ENCODE data around the gene SLC25A33.
A peak's percentile ranks its signal among the peaks of the same experiment; 100 is the strongest.

Gene SLC25A33

DNA sequence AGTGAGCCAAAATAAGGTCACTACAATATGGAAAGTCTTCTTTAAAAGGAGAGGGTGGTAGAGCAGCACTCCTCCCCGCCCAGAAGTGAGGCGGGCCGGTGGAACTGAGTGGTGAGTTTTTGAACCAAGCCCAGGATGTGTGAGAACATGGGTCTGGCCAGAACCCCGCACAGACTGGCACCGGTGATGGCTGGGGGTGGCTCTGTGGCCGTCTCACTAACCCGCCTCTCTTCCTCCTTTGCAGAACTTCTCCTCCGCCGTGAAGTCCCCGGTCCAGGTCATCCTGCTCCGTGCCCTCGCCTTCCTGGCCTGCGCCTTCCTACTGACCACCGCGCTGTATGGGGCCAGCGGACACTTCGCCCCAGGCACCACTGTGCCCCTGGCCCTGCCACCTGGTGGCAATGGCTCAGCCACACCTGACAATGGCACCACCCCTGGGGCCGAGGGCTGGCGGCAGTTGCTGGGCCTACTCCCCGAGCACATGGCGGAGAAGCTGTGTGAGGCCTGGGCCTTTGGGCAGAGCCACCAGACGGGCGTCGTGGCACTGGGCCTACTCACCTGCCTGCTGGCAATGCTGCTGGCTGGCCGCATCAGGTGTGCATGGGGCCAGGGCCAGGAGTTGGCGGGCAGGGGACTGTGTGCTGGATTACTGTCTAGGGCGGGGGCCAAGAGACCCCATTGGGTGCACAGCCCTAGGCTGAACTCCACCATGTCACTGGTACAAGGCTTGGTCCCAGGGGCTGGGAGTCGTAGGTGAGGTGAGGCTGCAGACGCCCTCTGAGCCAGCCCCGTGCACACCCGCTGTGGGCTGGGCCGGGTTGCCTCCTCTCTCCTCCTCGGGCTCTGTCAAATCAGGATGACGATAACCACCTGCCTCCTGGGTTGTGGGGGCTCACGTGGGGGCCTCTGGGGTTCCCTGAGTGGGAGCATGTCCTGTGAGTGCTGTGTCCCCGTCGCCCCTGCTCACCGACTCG is 61.9 kb downstream of the SLC25A33 start:
- no peak for DNase-seq (ENCODE audit: low read depth, low spot score)

DNA sequence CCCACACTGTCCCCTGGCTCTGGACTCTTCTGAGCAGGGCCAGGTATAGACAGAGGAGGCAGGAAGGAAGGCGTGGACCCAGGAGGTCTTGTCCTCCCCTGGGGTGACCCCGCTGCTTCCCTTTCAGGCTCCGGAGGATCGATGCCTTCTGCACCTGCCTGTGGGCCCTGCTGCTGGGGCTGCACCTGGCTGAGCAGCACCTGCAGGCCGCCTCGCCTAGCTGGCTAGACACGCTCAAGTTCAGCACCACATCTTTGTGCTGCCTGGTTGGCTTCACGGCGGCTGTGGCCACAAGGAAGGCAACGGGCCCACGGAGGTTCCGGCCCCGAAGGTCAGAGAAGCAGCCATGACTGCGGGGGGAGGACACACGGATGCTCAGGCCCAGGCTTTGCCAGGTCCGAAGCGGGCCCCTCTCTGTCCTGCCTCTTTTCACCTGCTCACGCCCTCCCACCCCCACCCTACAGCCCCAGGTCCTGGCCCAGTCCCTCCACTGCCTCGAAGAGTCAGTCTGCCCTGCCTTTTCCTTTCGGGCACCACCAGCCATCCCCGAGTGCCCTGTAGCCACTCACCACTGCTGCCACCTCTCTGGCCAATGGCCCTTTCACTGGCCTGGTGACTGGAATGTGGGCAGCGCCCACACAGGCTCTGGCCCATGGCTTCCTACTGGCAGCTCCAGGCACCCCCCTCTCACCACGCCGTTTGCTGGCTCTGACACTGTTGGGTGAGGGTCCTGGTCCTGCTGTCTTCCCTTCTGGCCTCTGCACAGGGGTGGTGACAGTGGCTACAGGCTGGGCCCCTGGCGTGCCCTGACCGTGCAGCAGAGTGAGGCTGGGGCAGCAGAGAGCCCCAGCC is 62.9 kb downstream of the SLC25A33 start:
- DNase-seq (ENCODE audit: low read depth, low spot score) = no peak

DNA sequence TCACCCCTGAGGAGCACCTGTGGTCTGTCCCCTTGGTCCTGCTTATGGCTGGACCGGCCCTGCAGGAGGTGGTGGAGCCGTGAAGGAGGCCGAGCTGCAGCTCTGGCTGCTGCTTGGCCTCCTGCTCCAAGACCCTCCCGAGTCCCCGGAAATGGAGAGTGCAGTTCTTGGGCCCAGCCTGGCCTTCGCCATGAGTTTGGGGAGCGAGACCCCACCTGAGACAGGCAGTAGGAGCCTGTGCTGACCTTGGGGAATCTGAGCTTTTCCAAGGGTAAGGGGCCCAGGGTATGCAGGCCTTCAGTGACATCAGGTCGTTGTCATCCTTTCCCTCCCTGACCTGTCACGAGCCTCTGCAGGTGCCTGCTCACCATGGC is 63.5 kb downstream of the SLC25A33 start:
- no peak for DNase-seq (ENCODE audit: low read depth, low spot score)

DNA sequence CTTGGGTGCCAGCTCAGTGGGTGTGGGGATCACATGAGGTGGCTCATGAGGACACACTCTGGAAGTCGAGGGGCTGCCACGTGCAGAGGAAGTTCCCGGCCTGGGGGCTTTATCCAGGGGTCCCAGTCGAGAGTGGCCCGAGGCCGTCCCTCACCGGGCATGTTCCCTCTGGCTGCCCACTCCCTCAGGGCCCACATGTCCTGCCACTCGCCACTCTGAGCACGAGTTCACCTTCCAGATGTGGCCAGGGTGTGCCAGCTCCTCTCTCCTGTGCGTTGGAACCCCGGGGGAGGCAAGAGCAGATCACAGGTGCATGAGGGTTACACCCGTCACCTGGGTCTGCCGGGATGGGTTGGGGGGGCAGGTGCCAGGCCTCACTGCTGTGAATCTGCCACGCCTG is 64.0 kb downstream of the SLC25A33 start:
- no peak for DNase-seq (ENCODE audit: low read depth, low spot score)

DNA sequence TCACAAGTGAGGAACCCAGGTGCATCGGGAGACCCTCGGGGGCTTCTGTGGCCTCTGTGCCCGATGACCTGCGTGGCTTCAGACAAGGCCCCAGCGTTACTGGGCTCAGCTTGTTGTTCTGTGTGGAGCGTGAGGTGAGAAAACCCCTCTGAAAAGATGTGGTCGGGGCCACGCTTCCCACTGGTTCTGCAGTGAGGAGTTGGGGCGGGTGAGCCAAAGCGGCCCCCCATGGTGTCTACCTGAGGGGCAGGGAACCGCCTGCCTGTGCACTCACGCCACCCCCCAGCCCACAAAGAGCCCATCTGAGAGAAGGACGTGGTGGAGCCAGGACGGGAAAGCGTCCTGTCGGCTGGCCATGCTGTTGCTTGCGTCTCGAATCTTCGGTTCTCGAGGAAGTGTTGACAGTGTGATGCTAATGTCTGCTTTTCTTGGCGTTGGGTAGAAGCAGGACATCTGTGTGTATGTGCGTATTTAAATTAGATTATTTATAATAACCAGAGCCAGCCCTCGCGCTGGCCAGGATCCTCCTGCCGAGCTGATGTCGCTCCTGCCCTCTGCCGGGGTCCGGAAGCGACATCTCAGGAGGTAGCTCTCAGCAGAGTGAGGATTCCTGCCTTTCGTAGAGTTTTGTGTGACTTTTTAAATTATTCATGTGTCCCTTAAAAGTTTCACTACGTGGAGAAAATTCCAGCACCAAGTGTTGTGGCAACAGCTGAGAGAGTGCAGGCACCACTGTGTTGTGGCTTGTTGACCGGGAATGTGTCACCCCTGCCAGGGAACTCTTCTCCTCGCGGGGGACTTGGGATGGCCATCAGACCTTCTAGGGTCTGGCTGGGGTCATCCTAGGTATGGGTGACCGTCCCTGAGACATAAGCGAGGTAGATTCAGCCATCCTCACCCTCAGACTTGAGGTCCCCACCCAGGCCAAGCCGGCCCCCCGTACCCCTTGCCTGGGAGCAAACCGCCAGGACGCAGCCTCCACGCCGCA is 64.8 kb downstream of the SLC25A33 start:
- no peak for DNase-seq (ENCODE audit: low read depth, low spot score)

DNA sequence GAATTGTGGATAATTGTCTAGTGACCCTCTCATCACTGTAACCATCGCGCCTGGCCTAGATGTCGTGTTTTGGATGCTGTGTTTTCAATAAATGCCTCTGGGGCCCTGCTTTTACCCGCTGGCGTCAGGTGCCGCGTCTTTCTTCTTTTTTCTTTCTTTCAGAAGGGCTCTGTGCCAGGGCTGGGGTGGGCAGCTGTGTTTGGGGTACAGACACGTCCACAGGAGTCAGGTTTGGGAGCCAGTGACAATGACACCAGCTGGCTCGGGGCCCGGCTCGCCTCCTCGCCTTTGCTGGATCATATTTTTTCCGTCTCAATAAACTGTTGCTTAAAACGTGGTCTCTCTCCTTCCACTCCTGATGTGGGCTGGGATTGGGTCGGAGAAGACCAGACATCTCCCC is 65.6 kb downstream of the SLC25A33 start:
- no peak for DNase-seq (ENCODE audit: low read depth, low spot score)

DNA sequence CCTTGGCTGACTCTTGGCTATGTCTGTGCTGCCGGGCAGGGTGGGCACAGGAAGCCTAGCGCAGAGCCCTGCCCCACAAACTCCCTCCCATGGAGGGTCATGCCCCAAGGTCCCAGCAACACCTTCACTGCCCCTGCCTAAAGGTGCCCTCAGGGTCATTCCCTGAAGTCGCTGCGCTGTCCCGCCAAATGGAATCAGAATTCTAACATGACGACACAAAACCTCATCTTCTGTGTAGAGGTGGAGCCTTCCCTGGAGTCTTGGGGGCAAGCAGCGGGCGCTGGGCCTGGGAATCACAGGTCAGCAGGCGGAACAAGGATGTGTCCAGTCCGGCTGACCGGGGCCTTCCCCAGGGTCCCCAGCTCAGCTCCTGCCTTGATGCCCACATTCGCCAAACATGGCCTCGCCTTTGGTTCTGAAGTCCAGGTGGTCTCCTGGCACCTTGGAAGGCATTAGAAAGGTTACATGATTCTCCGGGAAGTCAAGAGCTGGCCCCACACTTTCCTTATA is 66.7 kb downstream of the SLC25A33 start:
- DNase-seq (ENCODE audit: low read depth, low spot score) = no peak

DNA sequence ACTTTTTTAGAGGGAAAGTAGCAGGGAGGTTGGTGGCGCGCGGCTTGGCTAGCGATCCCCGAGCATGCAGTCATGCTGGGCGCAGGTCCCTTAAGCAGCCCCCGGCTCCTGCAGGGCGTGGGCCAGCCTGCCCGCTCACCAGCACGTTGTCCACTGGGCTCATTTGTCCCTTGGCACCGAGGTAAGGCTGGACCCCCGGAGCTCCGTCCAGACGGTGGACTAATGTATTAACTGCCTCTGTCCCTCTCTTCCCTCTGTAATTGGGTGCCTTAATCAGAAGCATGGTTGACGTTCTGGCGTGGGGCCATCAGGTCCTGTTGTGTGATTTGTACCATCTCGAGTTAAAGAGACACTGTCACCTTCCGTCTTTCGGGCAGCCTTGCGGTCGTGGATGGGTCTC is 67.2 kb downstream of the SLC25A33 start:
- DNase-seq (ENCODE audit: low read depth, low spot score) = no peak

DNA sequence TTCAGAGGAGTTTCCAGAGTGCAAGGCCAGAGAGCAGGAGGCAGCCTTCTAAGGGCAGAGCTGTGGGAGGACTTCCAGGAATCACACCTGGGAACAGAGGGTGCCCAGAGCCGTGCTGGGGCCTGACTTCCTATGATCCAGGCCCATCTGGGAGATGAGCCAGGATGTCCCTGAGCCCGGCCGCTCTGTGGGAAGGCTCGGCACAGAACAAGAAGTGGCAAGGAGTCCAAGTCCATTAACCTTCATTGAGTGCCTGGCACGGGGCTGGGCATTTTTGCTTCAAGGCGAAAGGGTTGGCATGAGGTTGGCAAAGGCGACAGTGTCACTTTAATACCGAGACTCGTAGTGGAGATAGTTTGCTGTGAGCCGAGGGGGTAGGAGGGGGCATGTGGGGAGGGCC is 67.7 kb downstream of the SLC25A33 start:
- DNase-seq (ENCODE audit: low read depth, low spot score) = no peak

DNA sequence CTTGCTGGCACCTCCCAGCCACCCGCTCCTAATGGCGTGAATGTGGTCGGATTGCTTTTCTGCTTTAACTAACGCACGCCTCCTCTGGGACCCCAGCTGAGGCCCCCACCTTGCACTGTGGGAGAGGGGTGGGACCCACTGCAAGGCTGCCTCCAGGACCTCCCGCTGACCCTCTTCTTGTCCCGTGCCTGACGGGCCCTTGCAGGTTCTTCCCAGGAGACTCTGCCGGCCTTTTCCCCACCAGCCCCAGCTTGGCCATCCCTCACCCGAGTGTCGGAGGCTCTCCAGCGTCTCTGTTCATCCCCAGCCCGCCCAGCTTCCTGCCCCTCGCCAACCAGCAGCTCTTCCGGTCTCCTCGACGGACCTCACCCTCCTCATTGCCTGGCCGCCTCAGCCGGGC is 68.1 kb downstream of the SLC25A33 start:
- DNase-seq (ENCODE audit: low read depth, low spot score) = no peak

DNA sequence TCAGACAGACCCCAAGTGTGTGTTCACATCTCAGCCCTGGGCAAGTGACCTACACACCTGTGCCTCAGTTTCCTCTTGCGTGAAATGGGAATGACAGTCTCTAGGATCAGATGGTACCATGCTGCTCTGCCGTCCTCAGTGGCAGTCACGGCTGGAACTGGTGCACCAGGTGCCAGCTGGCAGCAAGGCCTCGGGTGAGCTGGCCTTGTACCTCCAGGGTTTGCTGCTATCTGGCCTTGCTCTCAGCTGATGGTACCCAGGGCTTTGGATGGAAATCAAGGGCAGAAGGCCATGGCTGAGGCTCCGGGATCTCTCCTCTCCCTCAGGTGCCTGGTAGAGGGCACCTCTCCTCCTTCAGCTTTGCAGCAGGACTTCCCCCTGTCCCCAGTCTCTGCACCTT is 70.7 kb downstream of the SLC25A33 start:
- DNase-seq (ENCODE audit: low read depth, low spot score) = no peak

DNA sequence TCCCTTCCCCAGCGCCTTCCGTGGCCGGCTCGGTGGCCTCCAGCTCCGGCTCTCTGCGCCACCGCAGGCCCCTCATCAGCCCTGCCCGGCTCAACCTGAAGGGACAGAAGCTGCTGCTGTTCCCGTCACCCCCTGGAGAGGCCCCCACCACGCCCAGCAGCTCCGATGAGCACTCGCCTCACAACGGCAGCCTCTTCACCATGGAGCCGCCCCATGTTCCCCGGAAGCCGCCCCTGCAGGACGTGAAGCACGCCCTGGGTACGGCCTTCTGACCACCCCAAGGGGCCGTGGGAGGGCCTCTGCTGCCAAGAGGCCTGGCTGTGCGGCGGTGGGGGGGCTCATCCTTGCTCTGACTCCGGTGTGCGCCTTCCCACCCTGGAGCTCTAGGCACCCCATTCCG is 71.3 kb downstream of the SLC25A33 start:
- DNase-seq (ENCODE audit: low read depth, low spot score) = no peak

DNA sequence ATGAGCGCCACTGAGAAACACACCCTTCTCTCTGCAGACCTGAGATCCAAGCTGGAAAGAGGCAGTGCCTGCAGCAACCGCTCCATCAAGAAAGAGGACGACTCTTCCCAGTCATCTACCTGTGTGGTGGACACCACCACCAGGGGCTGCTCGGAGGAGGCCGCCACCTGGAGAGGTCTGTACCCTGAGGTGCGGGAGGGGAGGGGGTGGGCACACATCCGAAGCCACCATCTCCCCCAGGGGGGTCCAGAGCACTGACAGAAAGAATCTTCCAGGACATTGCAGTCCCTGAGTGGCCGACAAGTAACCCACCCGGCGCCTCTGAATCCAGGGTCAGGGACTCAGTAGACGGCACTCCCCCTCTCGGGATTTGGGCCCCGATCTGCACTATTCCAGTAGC is 72.5 kb downstream of the SLC25A33 start:
- no peak for DNase-seq (ENCODE audit: low read depth, low spot score)

DNA sequence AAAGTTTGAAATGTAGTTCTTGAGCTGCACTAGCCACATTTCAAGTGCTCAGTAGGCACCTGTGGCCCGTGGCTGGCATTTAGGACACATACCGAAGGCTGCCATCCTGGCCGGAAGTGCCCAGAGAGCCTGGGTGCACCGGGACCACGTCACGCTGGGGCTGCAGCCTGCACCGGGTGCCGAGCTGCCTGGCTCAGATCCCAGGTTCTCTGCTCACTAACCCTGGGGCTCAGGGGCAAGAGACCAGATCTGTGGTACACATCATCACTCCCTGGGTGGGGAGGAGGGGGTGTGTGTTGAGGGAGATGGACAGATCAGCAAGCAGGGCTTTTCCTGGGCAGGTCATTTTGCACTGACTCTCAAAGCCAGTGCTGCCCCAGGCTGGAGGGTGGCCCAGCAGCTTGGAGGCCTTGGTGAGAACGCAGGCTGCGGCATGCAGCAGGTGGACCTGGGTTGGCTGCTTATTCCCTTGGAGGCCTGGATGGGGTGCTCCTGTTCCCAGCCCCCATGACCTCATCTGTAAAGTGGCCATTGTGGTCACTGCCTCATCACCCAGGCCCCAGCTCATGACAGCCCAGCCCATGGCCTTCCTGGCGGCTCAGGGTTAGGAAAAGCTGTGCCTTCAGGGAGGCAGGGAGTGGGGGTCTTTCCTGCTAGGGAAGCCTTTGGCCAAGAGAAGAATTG is 73.0 kb downstream of the SLC25A33 start:
- DNase-seq (ENCODE audit: low read depth, low spot score) = no peak

DNA sequence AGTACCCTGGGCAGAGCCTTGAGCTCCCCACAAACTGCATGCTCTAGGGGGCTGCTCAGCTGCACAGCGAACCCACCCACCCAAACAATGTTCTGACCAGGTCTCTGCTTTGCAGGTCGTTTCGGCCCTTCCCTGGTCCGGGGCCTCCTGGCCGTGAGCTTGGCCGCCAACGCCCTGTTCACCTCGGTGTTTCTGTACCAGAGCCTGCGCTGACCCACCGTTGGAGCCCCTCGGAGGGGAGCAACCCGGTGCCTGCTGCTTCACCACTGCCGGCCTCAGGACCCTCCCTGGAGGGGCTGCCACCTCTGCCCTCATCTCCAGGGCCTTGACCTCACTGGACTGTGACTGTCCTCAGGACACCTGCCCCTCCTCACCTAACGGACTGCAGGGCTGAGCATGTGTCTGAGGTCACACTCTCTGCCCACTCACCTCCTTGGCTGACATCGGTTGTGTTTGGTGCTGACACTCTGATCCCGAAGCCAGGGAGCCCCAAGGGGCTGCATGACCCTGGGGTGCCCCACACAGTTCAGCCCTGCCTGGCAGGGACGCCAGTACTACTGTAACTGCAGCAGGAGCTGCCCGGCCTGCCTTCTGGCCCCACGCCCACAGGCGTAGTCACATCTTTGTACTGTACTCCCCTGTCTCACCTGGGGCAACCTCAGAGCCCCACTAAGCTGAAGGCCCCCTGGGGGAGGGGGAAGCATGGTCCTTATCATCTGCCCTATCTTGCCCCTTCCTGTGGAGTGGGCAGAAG is 73.8 kb downstream of the SLC25A33 start:
- DNase-seq (ENCODE audit: low read depth, low spot score) = no peak

DNA sequence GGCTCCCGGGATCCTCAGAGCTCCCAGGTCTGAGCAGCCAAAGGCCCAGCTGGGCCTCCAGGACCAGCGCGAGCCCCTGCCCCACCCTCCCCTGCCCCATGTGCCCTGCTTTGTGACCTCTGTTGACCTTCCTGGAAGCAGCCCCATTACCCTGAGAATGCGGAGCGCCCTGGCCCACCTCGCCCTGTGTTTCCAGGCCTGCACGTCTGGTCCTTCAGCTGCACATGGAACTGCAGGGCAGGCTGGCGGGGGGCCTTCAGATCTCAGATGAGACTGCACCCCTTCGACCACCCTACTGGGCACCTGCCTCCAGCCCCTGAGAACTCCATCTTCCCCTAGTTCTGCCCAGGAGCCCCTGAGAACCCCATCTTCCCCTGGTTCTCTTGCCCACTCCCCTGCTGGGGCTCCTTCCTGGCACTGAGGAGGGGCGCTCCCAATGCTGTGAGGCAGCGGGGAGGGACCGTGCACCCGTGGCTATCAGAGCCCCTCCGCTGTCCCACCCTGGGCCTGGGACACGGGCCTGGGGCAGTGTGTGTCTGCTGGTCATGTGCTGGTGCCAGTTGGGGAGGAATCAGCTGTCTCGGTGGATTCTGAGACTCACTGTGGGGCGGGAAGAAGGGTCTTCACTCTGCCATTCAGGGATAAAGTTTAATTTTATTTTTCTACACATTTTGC is 74.5 kb downstream of the SLC25A33 start:
- DNase-seq (ENCODE audit: low read depth, low spot score) = no peak

DNA sequence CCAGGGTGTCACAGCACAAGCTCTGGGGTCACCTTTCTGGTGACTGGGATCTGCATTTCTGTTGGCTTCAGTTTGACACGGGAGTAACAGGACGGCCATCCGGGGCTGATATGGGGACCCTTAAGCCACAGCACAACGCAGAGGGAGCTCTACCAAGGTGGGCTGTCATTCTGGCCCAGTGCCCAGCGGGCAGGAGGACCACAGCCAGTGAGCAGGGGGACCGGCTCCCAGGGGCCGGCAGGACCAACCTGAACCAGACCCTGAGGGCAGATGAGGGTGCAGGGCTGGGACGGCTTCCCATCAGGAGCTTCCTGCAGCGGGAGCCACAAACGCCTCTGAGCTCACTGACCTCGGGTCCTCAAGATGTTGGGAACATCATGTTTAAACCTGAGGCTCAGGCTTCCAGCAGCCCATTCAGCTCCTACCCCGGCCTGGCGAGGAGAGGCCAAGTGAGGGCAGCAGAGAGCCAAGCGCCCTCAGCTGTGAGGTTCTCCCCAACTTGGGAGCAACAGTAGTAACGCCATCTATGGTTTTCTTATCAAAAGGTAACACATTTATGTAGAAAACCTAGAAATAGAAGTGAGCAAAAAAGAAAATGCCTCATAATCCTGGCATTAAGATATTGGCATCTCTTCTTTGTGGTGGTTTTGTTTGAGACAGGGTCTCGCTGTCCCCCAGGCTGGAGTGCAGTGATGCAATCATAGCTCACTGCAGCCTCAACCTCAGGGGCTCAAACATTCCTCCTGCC is 76.2 kb downstream of the SLC25A33 start:
- DNase-seq (ENCODE audit: low read depth, low spot score) = peak; percentile 59

DNA sequence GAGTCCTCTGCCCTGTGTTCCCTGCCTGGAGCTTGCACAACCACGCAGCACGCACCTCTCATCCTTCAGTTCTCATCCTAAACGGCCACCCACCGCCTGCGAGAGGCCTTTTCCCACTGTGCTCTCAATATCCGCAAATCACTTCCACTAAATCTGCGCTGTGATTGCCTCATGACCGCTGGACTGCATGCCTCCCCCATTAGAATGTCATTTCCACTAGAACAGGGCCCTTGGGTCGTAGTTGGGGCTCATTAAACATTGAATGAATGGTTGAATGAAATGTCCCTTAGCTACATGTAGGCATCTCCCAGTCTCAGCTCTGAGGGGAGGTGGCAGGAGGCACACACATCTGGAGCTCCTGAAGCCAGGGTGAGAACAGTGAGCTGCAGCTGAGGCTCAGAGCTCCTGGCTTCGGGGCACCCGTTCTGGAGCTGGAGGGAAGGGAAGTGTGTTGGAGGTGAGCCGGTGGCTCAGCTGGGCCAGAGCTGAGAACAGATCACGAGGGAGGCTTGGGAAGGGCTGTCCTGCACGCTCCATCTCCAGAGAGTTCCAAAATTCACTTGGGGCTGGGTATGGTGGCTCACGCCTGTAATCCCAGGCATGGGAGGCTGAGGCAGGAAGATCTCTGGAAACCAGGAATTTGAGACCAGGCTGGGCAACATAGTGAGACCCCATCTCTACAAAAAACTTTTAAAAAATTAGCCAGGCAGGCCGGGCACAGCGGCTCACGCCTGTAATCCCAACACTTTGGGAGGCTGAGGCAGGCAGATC is 79.8 kb downstream of the SLC25A33 start:
- no peak for DNase-seq (ENCODE audit: low read depth, low spot score)
